ENCODE measurements around the gene ZMYND12.

DNA sequence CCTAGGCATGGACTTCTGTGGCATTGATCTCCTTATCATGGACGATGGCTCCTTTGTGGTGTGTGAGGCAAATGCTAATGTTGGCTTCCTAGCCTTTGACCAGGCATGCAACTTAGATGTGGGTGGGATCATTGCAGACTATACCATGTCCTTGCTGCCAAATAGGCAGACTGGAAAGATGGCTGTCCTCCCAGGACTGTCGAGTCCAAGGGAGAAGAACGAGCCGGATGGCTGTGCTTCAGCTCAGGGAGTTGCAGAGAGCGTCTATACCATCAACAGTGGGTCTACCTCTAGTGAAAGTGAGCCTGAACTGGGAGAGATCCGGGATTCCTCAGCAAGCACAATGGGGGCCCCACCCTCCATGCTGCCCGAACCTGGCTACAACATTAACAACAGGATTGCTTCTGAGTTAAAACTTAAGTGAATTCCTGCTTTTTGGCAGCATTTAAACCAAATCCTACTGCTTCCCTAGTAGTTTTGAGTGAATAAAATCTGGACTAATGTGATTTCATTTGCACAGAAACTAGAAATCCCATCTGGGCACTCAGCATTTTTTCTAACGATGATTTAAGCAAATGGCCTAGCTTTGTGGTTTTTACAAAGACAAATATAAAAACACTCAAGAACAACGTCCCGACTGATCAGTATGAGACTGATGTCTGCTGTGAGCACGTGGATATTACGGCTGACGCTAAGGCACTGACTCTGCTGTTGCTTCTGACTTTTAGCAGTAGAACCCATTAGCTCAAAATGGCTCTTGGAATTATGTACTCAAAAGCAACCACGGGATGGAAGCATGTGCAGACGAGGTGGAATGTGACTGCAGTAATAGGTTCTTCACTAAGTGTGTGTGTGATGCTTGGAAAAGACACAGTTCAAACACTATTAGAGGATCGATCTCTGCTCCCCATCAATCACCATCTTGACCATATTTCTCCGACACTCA lies 41.0 kb downstream of the ZMYND12 start:
- TF ChIP-seq POLR2A (IDR thresholded peaks at IDR 0.05; ENCODE audit: low read length) (no peak), GATA1 (IDR thresholded peaks at IDR 0.05; ENCODE audit: low read depth, low read length) (no peak)
